ENCODE data around the gene RABL2A.
A peak's percentile ranks its signal among the peaks of the same experiment; 100 is the strongest.
"Not testable (repeated sequence)": the region's sequence is repeated elsewhere in the genome, so short reads cannot be mapped to it uniquely, and the experiment has no call there.

The RABL2A gene

GRCh38 chr2:113625906-113626305 lies 1.2 kb upstream of the RABL2A start:
- DNase-seq (ENCODE audit: low read depth); H3K36me3 ChIP-seq (ENCODE audit: control insufficient read depth, insufficient read depth, low read length, severe bottlenecking); H3K4me3 ChIP-seq (ENCODE audit: low read length); H3K9me3 ChIP-seq (ENCODE audit: control insufficient read depth, low read length); H3K27me3 ChIP-seq (replicated peaks; ENCODE audit: control insufficient read depth, insufficient read depth, low read length); H3K4me1 ChIP-seq (ENCODE audit: control insufficient read depth, insufficient read depth, low read length); H3K9ac ChIP-seq (ENCODE audit: low read length): not testable (repeated sequence)

GRCh38 chr2:113632849-113633345 lies 5.8 kb downstream of the RABL2A start:
- not testable (repeated sequence) for H3K4me3 ChIP-seq (ENCODE audit: low read length); H3K9ac ChIP-seq (ENCODE audit: low read length); H3K27me3 ChIP-seq (replicated peaks; ENCODE audit: control insufficient read depth, insufficient read depth, low read length)

GRCh38 chr2:113635358-113635757 lies 8.3 kb downstream of the RABL2A start:
- not testable (repeated sequence) for H3K4me1 ChIP-seq (ENCODE audit: control insufficient read depth, insufficient read depth, low read length); H3K27me3 ChIP-seq (replicated peaks; ENCODE audit: control insufficient read depth, insufficient read depth, low read length); DNase-seq (ENCODE audit: low read depth); H3K4me3 ChIP-seq (ENCODE audit: low read length); H3K36me3 ChIP-seq (ENCODE audit: control insufficient read depth, insufficient read depth, low read length, severe bottlenecking); H3K9me3 ChIP-seq (ENCODE audit: control insufficient read depth, low read length); H3K9ac ChIP-seq (ENCODE audit: low read length)

More at GRCh38 chr2:113632849-113633345, 5.8 kb downstream of the RABL2A start:
- H3K36me3 ChIP-seq (ENCODE audit: control insufficient read depth, insufficient read depth, low read length, severe bottlenecking); H3K9me3 ChIP-seq (ENCODE audit: control insufficient read depth, low read length); H3K4me1 ChIP-seq (ENCODE audit: control insufficient read depth, insufficient read depth, low read length): not testable (repeated sequence)
- peak; percentile 1 for DNase-seq (ENCODE audit: low read depth)

- not testable (repeated sequence) for H3K27me3 ChIP-seq (replicated peaks; ENCODE audit: control insufficient read depth, insufficient read depth, low read length); H3K9me3 ChIP-seq (ENCODE audit: control insufficient read depth, low read length); H3K9ac ChIP-seq (ENCODE audit: low read length); H3K4me3 ChIP-seq (ENCODE audit: low read length); DNase-seq (ENCODE audit: low read depth); H3K36me3 ChIP-seq (ENCODE audit: control insufficient read depth, insufficient read depth, low read length, severe bottlenecking); H3K4me1 ChIP-seq (ENCODE audit: control insufficient read depth, insufficient read depth, low read length)
Measured at GRCh38 chr2:113636226-113636625, 9.2 kb downstream of the RABL2A start.

GRCh38 chr2:113638084-113638483 lies 11.0 kb downstream of the RABL2A start:
- DNase-seq (ENCODE audit: low read depth): peak; percentile 0

GRCh38 chr2:113646217-113646616 lies 19.2 kb downstream of the RABL2A start:
- H3K36me3 ChIP-seq (ENCODE audit: control insufficient read depth, insufficient read depth, low read length, severe bottlenecking); DNase-seq (ENCODE audit: low read depth); H3K4me3 ChIP-seq (ENCODE audit: low read length); H3K4me1 ChIP-seq (ENCODE audit: control insufficient read depth, insufficient read depth, low read length); H3K9me3 ChIP-seq (ENCODE audit: control insufficient read depth, low read length); H3K9ac ChIP-seq (ENCODE audit: low read length); H3K27me3 ChIP-seq (replicated peaks; ENCODE audit: control insufficient read depth, insufficient read depth, low read length): not testable (repeated sequence)

More at GRCh38 chr2:113638084-113638483, 11.0 kb downstream of the RABL2A start:
- H3K9ac ChIP-seq (ENCODE audit: low read length); H3K36me3 ChIP-seq (ENCODE audit: control insufficient read depth, insufficient read depth, low read length, severe bottlenecking); H3K4me3 ChIP-seq (ENCODE audit: low read length); H3K27me3 ChIP-seq (replicated peaks; ENCODE audit: control insufficient read depth, insufficient read depth, low read length); H3K4me1 ChIP-seq (ENCODE audit: control insufficient read depth, insufficient read depth, low read length); H3K9me3 ChIP-seq (ENCODE audit: control insufficient read depth, low read length): not testable (repeated sequence)

- H3K9me3 ChIP-seq (ENCODE audit: control insufficient read depth, low read length); H3K4me1 ChIP-seq (ENCODE audit: control insufficient read depth, insufficient read depth, low read length); H3K27me3 ChIP-seq (replicated peaks; ENCODE audit: control insufficient read depth, insufficient read depth, low read length); H3K9ac ChIP-seq (ENCODE audit: low read length); DNase-seq (ENCODE audit: low read depth); H3K4me3 ChIP-seq (ENCODE audit: low read length); H3K36me3 ChIP-seq (ENCODE audit: control insufficient read depth, insufficient read depth, low read length, severe bottlenecking): not testable (repeated sequence)
Measured at GRCh38 chr2:113650834-113651815, 24.1 kb downstream of the RABL2A start.

- DNase-seq (ENCODE audit: low read depth); H3K4me3 ChIP-seq (ENCODE audit: low read length): not testable (repeated sequence)
Measured at GRCh38 chr2:113652599-113652998, 25.5 kb downstream of the RABL2A start.

GRCh38 chr2:113656031-113656624 lies 29.1 kb downstream of the RABL2A start:
- not testable (repeated sequence) for DNase-seq (ENCODE audit: low read depth); H3K9me3 ChIP-seq (ENCODE audit: control insufficient read depth, low read length); H3K4me1 ChIP-seq (ENCODE audit: control insufficient read depth, insufficient read depth, low read length); H3K36me3 ChIP-seq (ENCODE audit: control insufficient read depth, insufficient read depth, low read length, severe bottlenecking); H3K4me3 ChIP-seq (ENCODE audit: low read length); H3K9ac ChIP-seq (ENCODE audit: low read length); H3K27me3 ChIP-seq (replicated peaks; ENCODE audit: control insufficient read depth, insufficient read depth, low read length)

More at GRCh38 chr2:113652599-113652998, 25.5 kb downstream of the RABL2A start:
- H3K27me3 ChIP-seq (replicated peaks; ENCODE audit: control insufficient read depth, insufficient read depth, low read length); H3K9me3 ChIP-seq (ENCODE audit: control insufficient read depth, low read length); H3K4me1 ChIP-seq (ENCODE audit: control insufficient read depth, insufficient read depth, low read length); H3K36me3 ChIP-seq (ENCODE audit: control insufficient read depth, insufficient read depth, low read length, severe bottlenecking); H3K9ac ChIP-seq (ENCODE audit: low read length): not testable (repeated sequence)

- H3K9me3 ChIP-seq (ENCODE audit: control insufficient read depth, low read length); DNase-seq (ENCODE audit: low read depth); H3K4me1 ChIP-seq (ENCODE audit: control insufficient read depth, insufficient read depth, low read length); H3K9ac ChIP-seq (ENCODE audit: low read length); H3K4me3 ChIP-seq (ENCODE audit: low read length); H3K36me3 ChIP-seq (ENCODE audit: control insufficient read depth, insufficient read depth, low read length, severe bottlenecking); H3K27me3 ChIP-seq (replicated peaks; ENCODE audit: control insufficient read depth, insufficient read depth, low read length): not testable (repeated sequence)
Measured at GRCh38 chr2:113657735-113658134, 30.7 kb downstream of the RABL2A start.

- H3K27me3 ChIP-seq (replicated peaks; ENCODE audit: control insufficient read depth, insufficient read depth, low read length); H3K4me1 ChIP-seq (ENCODE audit: control insufficient read depth, insufficient read depth, low read length); H3K4me3 ChIP-seq (ENCODE audit: low read length); DNase-seq (ENCODE audit: low read depth); H3K9me3 ChIP-seq (ENCODE audit: control insufficient read depth, low read length); H3K36me3 ChIP-seq (ENCODE audit: control insufficient read depth, insufficient read depth, low read length, severe bottlenecking); H3K9ac ChIP-seq (ENCODE audit: low read length): not testable (repeated sequence)
Measured at GRCh38 chr2:113663285-113664060, 36.4 kb downstream of the RABL2A start.
